HepG2 (cell line): Measurements from ENCODE around the gene NUDT8. TPM values are rescaled to one million over a fixed set of nuclear protein-coding genes. Genes with fewer than 3 reads are reported as not detected.

Experiments
- CREB1 ChIP-seq, 2 experiments: fragments of 450-650 bp in 1 of 2; IDR thresholded peaks; 2 replicates each; pipeline ENCODE4 v1.6.1; 2016 to 2017; ENCODE audit warnings: control low read depth in 1 of 2, mild to moderate bottlenecking in 1 of 2, missing compliant biosample characterization in 1 of 2, missing genetic modification characterization in 1 of 2
- ETV6 ChIP-seq: sonication (generic); formaldehyde crosslinking; conservative IDR thresholded peaks from 2 replicates; pipeline ENCODE4 v1.4.0; 2020; ENCODE audit warnings: missing genetic modification reagents
- HOXA3 ChIP-seq: sonication (generic); formaldehyde crosslinking; IDR thresholded peaks from 2 replicates; pipeline ENCODE4 v1.5.0; 2020; ENCODE audit warnings: missing genetic modification reagents
- IRF2 ChIP-seq: IDR thresholded peaks from 2 replicates; pipeline ENCODE4 v1.6.1; 2018; ENCODE audit warnings: missing genetic modification reagents, missing compliant biosample characterization
- MLLT10 ChIP-seq: sonication (generic); formaldehyde crosslinking; IDR thresholded peaks from 2 replicates; pipeline ENCODE4 v1.4.0; 2020; ENCODE audit warnings: missing genetic modification reagents
- NFIB ChIP-seq: sonication (generic); formaldehyde crosslinking; IDR thresholded peaks from 2 replicates; pipeline ENCODE4 v1.9.0; 2021; ENCODE audit warnings: missing genetic modification reagents, mild to moderate bottlenecking, borderline replicate concordance
- RFXAP ChIP-seq: sonication (generic); formaldehyde crosslinking; IDR thresholded peaks from 2 replicates; pipeline ENCODE4 v1.4.0; 2020; ENCODE audit warnings: missing genetic modification reagents, borderline replicate concordance
- SOX6 ChIP-seq, 2 experiments: fragments of 450-650 bp in 1 of 2; sonication (generic) in 1 of 2; formaldehyde crosslinking in 1 of 2; IDR thresholded peaks; 2 replicates each; pipeline versions ENCODE4 v1.4.0 to v1.6.1; 2017 to 2020; ENCODE audit warnings: antibody characterized with exemption in 1 of 2, mild to moderate bottlenecking in 1 of 2, missing genetic modification reagents in 1 of 2
- SRSF1 ChIP-seq: fragments of 200-400 bp; formaldehyde crosslinking; optimal IDR thresholded peaks from 2 replicates; pipeline ENCODE3; 2017; ENCODE audit warnings: mild to moderate bottlenecking, low read depth, low read length, moderate library complexity
- ZNF317 ChIP-seq: sonication (generic); formaldehyde crosslinking; IDR thresholded peaks from 2 replicates; pipeline ENCODE4 v1.5.0; 2020; ENCODE audit warnings: mild to moderate bottlenecking, missing genetic modification reagents
- ZNF746 ChIP-seq: sonication (generic); formaldehyde crosslinking; IDR thresholded peaks from 2 replicates; pipeline ENCODE4 v1.8.0; 2022; ENCODE audit warnings: mild to moderate bottlenecking, missing genetic modification reagents
- ZNF883 ChIP-seq: sonication (generic); formaldehyde crosslinking; IDR thresholded peaks from 2 replicates; pipeline ENCODE4 v1.5.1; 2020; ENCODE audit warnings: mild to moderate bottlenecking, missing genetic modification reagents; ENCODE audit errors: not compliant biosample characterization
- polyA plus RNA-seq, 8 experiments: library from polyadenylated mRNA; depleted of rRNA in 3 of 8; stranded (reverse) in 7 of 8; unstranded in 1 of 8; fragments of >200 nt; fragmentation: Illumina TruSeq in 4 of 8; extraction: Trizol in 4 of 8; gene quantifications; 2 replicates each; pipeline versions ENCODE4 v1.2.1 to v1.2.3, GENCODE V29; 2011 to 2016; ENCODE audit warnings: low read depth in 4 of 8, missing spikeins in 1 of 8, mixed read lengths in 1 of 8; ENCODE audit not compliant: insufficient read depth in 1 of 8
- total RNA-seq, 5 experiments: library from RNA; depleted of rRNA; stranded (reverse); fragments of >200 nt; fragmentation: Illumina TruSeq; extraction: Trizol; gene quantifications; 2 replicates each; pipeline ENCODE4 v1.2.3, GENCODE V29; 2016; ENCODE audit warnings: low read depth in 1 of 5
- TF ChIP-seq, protein P1 (sequence below): IDR thresholded peaks from 2 replicates; pipeline ENCODE4 v1.6.1; 2012; ENCODE audit warnings: low read length, improper control_type of control experiment
- TF ChIP-seq, protein P2 (sequence below): sonication (generic); formaldehyde crosslinking; IDR thresholded peaks from 2 replicates; pipeline ENCODE4 v1.9.0; 2022; ENCODE audit warnings: low read depth, missing genetic modification reagents
- TF ChIP-seq, protein P3 (sequence below): sonication (generic); formaldehyde crosslinking; IDR thresholded peaks from 2 replicates; pipeline ENCODE4 v1.5.1; 2020; ENCODE audit warnings: mild to moderate bottlenecking, missing genetic modification reagents, moderate library complexity
- TF ChIP-seq, protein P4 (sequence below): sonication (generic); formaldehyde crosslinking; IDR thresholded peaks from 2 replicates; pipeline ENCODE4 v1.4.0; 2020; ENCODE audit warnings: mild to moderate bottlenecking, missing genetic modification reagents
- TF ChIP-seq, protein P5 (sequence below): IDR thresholded peaks from 2 replicates; pipeline ENCODE4 v1.6.1; 2016; ENCODE audit warnings: missing genetic modification reagents, missing compliant biosample characterization

The NUDT8 gene
- total and polyA plus RNA-seq, 2 of the 13 experiments (the other 11 are each of a cell fraction or from before 2014, with no cell fraction given): 6.7 to 25.8 TPM

DNA sequence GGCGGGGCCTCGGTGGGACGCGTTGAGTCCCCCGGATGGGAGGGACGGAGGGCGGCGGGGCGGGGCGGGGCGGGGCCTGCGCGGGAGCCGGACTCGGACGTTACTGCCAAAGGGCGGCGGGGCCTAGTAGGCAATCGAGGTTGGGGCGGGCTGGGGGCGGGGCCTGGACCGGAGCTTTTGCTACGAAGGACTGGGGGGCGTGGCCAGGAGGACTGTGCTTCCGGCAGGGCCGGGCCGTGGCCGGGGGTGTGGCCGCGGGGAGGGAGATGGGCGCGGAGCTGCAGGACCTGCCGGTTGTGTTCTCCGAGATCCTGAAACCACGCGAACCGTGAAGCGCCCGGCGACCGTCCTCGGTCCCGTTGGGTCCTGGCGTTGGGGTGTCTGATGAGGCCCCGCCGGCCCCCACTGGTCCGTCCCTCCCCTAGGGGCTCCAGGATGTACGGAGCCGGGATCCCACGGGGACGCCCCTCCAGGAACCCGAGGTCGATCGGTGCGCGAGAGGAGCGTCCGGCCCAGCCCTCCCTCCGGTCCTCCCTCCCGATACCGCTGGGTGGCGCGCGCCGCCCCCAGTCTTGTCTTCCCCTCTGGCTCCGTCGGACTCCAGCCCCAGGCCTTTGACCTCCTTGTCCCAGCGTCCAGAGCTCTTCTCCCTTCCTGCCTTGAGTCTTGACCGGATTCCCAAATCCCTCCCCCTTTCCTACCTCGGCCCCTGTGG lies 648 bp upstream of the NUDT8 start (continued):
- TF ChIP-seq ETV6 (peak; percentile 87; the same call in 1 of the 2 replicates), ZNF746 (CRISPR knock-in tag) (peak; percentile 92), SOX6 (IDR thresholded peaks at IDR 0.05) (no peak), SOX6 (CRISPR knock-in tag; IDR thresholded peaks at IDR 0.05) (peak; percentile 72), NFIB (no peak), ZNF883 (CRISPR knock-in tag) (peak; percentile 57), HOXA3 (CRISPR knock-in tag) (peak; percentile 85), ZNF317 (CRISPR knock-in tag) (peak; percentile 58; the same call in 1 of the 2 replicates), IRF2 (CRISPR knock-in tag) (peak; percentile 66), MLLT10 (CRISPR knock-in tag) (no peak), CREB1 (IDR thresholded peaks at IDR 0.05) (no peak), CREB1 (CRISPR knock-in tag; IDR thresholded peaks at IDR 0.05) (no peak), RFXAP (CRISPR knock-in tag) (peak; percentile 75; the same call in 1 of the 2 replicates), SRSF1 (peak; percentile 59)
- TF ChIP-seq, protein P1, sequence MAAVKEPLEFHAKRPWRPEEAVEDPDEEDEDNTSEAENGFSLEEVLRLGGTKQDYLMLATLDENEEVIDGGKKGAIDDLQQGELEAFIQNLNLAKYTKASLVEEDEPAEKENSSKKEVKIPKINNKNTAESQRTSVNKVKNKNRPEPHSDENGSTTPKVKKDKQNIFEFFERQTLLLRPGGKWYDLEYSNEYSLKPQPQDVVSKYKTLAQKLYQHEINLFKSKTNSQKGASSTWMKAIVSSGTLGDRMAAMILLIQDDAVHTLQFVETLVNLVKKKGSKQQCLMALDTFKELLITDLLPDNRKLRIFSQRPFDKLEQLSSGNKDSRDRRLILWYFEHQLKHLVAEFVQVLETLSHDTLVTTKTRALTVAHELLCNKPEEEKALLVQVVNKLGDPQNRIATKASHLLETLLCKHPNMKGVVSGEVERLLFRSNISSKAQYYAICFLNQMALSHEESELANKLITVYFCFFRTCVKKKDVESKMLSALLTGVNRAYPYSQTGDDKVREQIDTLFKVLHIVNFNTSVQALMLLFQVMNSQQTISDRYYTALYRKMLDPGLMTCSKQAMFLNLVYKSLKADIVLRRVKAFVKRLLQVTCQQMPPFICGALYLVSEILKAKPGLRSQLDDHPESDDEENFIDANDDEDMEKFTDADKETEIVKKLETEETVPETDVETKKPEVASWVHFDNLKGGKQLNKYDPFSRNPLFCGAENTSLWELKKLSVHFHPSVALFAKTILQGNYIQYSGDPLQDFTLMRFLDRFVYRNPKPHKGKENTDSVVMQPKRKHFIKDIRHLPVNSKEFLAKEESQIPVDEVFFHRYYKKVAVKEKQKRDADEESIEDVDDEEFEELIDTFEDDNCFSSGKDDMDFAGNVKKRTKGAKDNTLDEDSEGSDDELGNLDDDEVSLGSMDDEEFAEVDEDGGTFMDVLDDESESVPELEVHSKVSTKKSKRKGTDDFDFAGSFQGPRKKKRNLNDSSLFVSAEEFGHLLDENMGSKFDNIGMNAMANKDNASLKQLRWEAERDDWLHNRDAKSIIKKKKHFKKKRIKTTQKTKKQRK: no peak
- TF ChIP-seq, protein P2, sequence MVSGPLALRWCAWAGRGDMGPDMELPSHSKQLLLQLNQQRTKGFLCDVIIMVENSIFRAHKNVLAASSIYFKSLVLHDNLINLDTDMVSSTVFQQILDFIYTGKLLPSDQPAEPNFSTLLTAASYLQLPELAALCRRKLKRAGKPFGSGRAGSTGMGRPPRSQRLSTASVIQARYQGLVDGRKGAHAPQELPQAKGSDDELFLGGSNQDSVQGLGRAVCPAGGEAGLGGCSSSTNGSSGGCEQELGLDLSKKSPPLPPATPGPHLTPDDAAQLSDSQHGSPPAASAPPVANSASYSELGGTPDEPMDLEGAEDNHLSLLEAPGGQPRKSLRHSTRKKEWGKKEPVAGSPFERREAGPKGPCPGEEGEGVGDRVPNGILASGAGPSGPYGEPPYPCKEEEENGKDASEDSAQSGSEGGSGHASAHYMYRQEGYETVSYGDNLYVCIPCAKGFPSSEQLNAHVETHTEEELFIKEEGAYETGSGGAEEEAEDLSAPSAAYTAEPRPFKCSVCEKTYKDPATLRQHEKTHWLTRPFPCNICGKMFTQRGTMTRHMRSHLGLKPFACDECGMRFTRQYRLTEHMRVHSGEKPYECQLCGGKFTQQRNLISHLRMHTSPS: no peak
- TF ChIP-seq, protein P3, sequence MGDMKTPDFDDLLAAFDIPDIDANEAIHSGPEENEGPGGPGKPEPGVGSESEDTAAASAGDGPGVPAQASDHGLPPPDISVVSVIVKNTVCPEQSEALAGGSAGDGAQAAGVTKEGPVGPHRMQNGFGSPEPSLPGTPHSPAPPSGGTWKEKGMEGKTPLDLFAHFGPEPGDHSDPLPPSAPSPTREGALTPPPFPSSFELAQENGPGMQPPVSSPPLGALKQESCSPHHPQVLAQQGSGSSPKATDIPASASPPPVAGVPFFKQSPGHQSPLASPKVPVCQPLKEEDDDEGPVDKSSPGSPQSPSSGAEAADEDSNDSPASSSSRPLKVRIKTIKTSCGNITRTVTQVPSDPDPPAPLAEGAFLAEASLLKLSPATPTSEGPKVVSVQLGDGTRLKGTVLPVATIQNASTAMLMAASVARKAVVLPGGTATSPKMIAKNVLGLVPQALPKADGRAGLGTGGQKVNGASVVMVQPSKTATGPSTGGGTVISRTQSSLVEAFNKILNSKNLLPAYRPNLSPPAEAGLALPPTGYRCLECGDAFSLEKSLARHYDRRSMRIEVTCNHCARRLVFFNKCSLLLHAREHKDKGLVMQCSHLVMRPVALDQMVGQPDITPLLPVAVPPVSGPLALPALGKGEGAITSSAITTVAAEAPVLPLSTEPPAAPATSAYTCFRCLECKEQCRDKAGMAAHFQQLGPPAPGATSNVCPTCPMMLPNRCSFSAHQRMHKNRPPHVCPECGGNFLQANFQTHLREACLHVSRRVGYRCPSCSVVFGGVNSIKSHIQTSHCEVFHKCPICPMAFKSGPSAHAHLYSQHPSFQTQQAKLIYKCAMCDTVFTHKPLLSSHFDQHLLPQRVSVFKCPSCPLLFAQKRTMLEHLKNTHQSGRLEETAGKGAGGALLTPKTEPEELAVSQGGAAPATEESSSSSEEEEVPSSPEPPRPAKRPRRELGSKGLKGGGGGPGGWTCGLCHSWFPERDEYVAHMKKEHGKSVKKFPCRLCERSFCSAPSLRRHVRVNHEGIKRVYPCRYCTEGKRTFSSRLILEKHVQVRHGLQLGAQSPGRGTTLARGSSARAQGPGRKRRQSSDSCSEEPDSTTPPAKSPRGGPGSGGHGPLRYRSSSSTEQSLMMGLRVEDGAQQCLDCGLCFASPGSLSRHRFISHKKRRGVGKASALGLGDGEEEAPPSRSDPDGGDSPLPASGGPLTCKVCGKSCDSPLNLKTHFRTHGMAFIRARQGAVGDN (CRISPR knock-in tag): peak; percentile 76
- TF ChIP-seq, protein P4, sequence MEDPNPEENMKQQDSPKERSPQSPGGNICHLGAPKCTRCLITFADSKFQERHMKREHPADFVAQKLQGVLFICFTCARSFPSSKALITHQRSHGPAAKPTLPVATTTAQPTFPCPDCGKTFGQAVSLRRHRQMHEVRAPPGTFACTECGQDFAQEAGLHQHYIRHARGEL: no peak
- TF ChIP-seq, protein P5, sequence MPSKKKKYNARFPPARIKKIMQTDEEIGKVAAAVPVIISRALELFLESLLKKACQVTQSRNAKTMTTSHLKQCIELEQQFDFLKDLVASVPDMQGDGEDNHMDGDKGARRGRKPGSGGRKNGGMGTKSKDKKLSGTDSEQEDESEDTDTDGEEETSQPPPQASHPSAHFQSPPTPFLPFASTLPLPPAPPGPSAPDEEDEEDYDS (CRISPR knock-in tag): peak; percentile 86
